ENCODE results near the gene CLIP2. TPM values are rescaled to one million over a fixed set of nuclear protein-coding genes. Genes with fewer than 3 reads are reported as not detected.

CLIP2 gene
- total RNA-seq, 1 experiment from 2014 or later: 26.2 TPM

DNA sequence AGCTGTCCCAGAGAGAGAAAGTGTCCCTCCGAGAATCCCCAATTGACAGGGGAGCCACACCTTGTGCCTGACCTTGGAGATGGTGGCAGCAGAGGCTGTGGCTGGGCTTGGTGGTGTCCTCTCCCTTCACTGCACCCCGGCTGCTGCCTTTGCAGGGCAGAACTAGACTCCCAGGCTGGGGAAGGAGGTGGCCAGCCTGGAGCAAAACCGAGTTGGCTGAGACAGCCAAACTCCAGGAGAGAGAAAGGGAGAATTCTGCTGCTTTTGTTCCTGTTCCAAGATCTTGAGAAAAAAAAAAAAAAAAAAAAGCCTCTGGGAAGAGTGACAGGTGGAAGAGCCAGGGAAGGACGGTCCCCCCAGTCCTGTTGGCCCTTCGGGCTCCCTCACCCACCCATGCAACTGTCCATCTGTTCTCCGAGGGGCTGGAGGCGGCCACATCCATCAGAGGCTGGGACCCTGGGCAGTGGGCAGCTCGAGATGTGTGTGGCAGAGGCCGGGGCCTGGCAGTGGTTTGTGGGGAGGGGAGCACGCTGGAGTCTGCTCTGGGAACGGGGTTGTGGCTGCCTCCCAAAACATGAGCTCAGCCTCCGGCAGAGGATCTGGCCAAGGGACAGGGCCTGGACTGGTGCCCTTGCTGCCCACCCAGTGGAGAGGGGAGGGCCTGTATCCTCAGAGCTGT is 35.5 kb downstream of the CLIP2 start:
- Histone ChIP-seq H3K79me2 (ENCODE audit: low read length) (no peaks in the 10 kb centered on the region), H3K9ac (ENCODE audit: low read length) (no peak overlapping the region), H3K27ac (ENCODE audit: low read length) (no peak overlapping the region), H3K9me2 (replicated peaks; ENCODE audit: low read length) (no peaks in the 10 kb centered on the region), H3K9me3 (ENCODE audit: low read length) (no peaks in the 10 kb centered on the region), H3K27me3 (ENCODE audit: low read length) (no peaks in the 10 kb centered on the region), H2AFZ (ENCODE audit: low read length) (no peak overlapping the region), H3F3A (ENCODE audit: low read length, unreplicated experiment) (no peaks in the 10 kb centered on the region), H3K4me2 (ENCODE audit: low read length) (no peak overlapping the region), H3K4me1 (ENCODE audit: insufficient read depth, low read length) (no peaks in the 10 kb centered on the region), H3K4me3 (ENCODE audit: low read length) (no peak overlapping the region), H3K36me3 (ENCODE audit: low read depth, low read length) (no peaks in the 10 kb centered on the region), H4K20me1 (ENCODE audit: low read length) (no peaks in the 10 kb centered on the region)
- TF ChIP-seq EZH2phosphoT487 (IDR thresholded peaks at IDR 0.05; ENCODE audit: borderline replicate concordance, low read length) (no peak), EZH2 (IDR thresholded peaks at IDR 0.05; ENCODE audit: low read length, unreplicated experiment) (no peak)
- TF ChIP-seq, protein P1, sequence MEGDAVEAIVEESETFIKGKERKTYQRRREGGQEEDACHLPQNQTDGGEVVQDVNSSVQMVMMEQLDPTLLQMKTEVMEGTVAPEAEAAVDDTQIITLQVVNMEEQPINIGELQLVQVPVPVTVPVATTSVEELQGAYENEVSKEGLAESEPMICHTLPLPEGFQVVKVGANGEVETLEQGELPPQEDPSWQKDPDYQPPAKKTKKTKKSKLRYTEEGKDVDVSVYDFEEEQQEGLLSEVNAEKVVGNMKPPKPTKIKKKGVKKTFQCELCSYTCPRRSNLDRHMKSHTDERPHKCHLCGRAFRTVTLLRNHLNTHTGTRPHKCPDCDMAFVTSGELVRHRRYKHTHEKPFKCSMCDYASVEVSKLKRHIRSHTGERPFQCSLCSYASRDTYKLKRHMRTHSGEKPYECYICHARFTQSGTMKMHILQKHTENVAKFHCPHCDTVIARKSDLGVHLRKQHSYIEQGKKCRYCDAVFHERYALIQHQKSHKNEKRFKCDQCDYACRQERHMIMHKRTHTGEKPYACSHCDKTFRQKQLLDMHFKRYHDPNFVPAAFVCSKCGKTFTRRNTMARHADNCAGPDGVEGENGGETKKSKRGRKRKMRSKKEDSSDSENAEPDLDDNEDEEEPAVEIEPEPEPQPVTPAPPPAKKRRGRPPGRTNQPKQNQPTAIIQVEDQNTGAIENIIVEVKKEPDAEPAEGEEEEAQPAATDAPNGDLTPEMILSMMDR (conservative IDR thresholded peaks at IDR 0.05; ENCODE audit: low read depth, low read length): no peak
- no peak for DNase-seq
- no TSS peak for BruUV-seq (replicated peaks)
- ChIA-PET POLR2A (ENCODE audit: unreplicated experiment) (no interaction called here), CTCF (no interaction called here)
- intact Hi-C loops (cut with micrococcal nuclease): no loop called here
- ATAC-seq: no peak; the same call in 1 of the 2 replicates

DNA sequence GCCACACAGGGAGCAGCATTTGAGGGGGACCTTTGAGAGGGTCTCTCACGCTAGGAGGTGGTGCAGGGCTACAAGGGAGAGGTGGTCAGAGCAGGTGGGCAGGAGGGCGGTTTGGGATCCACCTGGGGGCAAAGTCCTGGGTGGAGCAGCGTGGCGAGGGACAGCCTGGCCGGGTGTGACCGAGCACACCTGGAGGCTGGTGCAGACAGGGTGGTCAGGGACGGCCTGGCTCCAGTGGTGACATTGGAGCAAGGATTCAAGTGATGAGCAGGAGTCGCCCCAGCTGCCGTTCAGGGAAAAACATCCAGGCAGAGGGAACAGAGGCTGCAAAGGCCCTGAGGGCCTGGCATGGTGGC is 36.0 kb downstream of the CLIP2 start:
- H3F3A ChIP-seq (ENCODE audit: low read length, unreplicated experiment): no peaks in the 10 kb centered on the region
- no peak overlapping the region for H3K27ac ChIP-seq (ENCODE audit: low read length)
- H2AFZ ChIP-seq (ENCODE audit: low read length): no peak overlapping the region
- CTCF ChIA-PET: no interaction called here
- H3K4me1 ChIP-seq (ENCODE audit: insufficient read depth, low read length): no peaks in the 10 kb centered on the region
- H3K4me3 ChIP-seq (ENCODE audit: low read length): no peak overlapping the region
- H3K36me3 ChIP-seq (ENCODE audit: low read depth, low read length): no peaks in the 10 kb centered on the region
- no peak for ATAC-seq
- no peaks in the 10 kb centered on the region for H3K27me3 ChIP-seq (ENCODE audit: low read length)
- TF ChIP-seq, protein P1 (conservative IDR thresholded peaks at IDR 0.05; ENCODE audit: low read depth, low read length): no peak
- TF ChIP-seq EZH2phosphoT487 (IDR thresholded peaks at IDR 0.05; ENCODE audit: borderline replicate concordance, low read length) (no peak), EZH2 (IDR thresholded peaks at IDR 0.05; ENCODE audit: low read length, unreplicated experiment) (no peak)
- POLR2A ChIA-PET (ENCODE audit: unreplicated experiment): no interaction called here
- DNase-seq: no peak
- no peak overlapping the region for H3K9ac ChIP-seq (ENCODE audit: low read length)
- H3K79me2 ChIP-seq (ENCODE audit: low read length): no peaks in the 10 kb centered on the region
- intact Hi-C loops (cut with micrococcal nuclease): no loop called here
- H3K4me2 ChIP-seq (ENCODE audit: low read length): no peak overlapping the region
- H4K20me1 ChIP-seq (ENCODE audit: low read length): no peaks in the 10 kb centered on the region
- no TSS peak for BruUV-seq (replicated peaks)
- no peaks in the 10 kb centered on the region for H3K9me3 ChIP-seq (ENCODE audit: low read length)
- no peaks in the 10 kb centered on the region for H3K9me2 ChIP-seq (replicated peaks; ENCODE audit: low read length)

DNA sequence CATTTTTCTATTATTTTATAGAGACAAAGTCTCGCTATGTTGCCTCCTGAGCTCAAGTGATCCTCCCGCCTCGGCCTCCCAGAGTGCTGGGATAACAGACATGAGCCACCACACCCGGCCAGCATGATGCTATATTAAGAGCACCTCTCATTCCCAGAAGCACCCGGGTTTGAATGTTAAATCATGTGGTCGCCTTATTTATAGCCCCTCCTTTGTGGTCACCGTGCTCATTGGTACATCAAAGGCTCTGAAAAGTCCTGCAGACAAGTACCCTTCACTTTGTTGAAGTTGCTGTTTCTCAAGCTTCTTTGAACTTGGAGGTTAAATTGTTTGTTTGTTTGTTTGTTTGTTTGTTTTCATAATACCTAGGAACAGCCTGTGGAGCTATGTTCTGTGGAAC is 40.0 kb downstream of the CLIP2 start:
- intact Hi-C loops (cut with micrococcal nuclease): no loop called here
- POLR2A ChIA-PET (ENCODE audit: unreplicated experiment): no interaction called here

More for the DNA sequence above, 40.0 kb downstream of the CLIP2 start:
- CTCF ChIA-PET: no interaction called here
- no peaks in the 10 kb centered on the region for H3K36me3 ChIP-seq (ENCODE audit: low read depth, low read length)
- H3K9me2 ChIP-seq (replicated peaks; ENCODE audit: low read length): no peaks in the 10 kb centered on the region
- ATAC-seq (no peak), DNase-seq (no peak)
- no peaks in the 10 kb centered on the region for H3K79me2 ChIP-seq (ENCODE audit: low read length)
- H4K20me1 ChIP-seq (ENCODE audit: low read length): no peaks in the 10 kb centered on the region
- no peaks in the 10 kb centered on the region for H3K9me3 ChIP-seq (ENCODE audit: low read length)
- H3K9ac ChIP-seq (ENCODE audit: low read length): no peak overlapping the region
- H2AFZ ChIP-seq (ENCODE audit: low read length): no peak overlapping the region
- H3K27ac ChIP-seq (ENCODE audit: low read length): no peak overlapping the region
- no peak overlapping the region for H3K4me3 ChIP-seq (ENCODE audit: low read length)
- H3F3A ChIP-seq (ENCODE audit: low read length, unreplicated experiment): no peaks in the 10 kb centered on the region
- no TSS peak for BruUV-seq (replicated peaks)
- H3K4me2 ChIP-seq (ENCODE audit: low read length): no peak overlapping the region
- H3K4me1 ChIP-seq (ENCODE audit: insufficient read depth, low read length): no peaks in the 10 kb centered on the region
- H3K27me3 ChIP-seq (ENCODE audit: low read length): no peaks in the 10 kb centered on the region
- TF ChIP-seq, protein P1 (conservative IDR thresholded peaks at IDR 0.05; ENCODE audit: low read depth, low read length): no peak
- TF ChIP-seq EZH2phosphoT487 (IDR thresholded peaks at IDR 0.05; ENCODE audit: borderline replicate concordance, low read length): no peak
- TF ChIP-seq EZH2 (IDR thresholded peaks at IDR 0.05; ENCODE audit: low read length, unreplicated experiment): no peak

Measured in PC-3 (cell line).